Measurements from ENCODE around the gene TKFC. TPM values are rescaled to one million over a fixed set of nuclear protein-coding genes. Genes with fewer than 3 reads are reported as not detected.

The TKFC gene
- total and polyA plus RNA-seq, 9 of the 15 experiments (the other 6 are each of a cell fraction or from before 2014, with no cell fraction given): 2.0 to 61.7 (median 28.5) TPM

DNA sequence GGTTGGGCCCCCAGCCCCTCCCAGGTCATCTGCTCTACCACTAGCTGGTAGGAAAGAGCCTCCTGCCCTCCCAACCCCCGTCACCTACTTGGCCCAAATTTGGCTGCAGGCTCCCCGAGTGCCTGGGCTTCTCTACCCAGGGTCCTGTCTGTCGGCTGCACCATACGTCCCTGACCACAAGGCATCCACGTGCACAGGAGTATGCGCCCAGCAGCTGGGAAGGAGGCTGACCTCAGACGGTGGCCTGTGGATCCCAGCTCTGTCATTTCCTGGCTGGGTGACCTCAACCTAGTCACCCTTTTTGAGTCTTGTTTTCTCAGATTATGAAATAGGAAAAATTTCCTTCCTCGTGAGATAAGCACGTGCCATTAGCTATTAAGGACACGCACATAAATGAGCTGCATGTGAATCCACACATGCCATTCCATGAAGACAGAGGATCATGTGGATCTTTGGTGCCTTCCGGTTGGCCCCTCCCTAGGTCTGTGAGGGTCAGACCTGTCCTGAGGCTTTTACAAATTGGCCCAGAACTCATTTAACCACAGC is 15.0 kb downstream of the TKFC start (continued):
- TF ChIP-seq L3MBTL2 (IDR thresholded peaks at IDR 0.05) (peak; percentile 63), TEAD1 (CRISPR knock-in tag; IDR thresholded peaks at IDR 0.05) (no peak)
- TF ChIP-seq, protein P1, sequence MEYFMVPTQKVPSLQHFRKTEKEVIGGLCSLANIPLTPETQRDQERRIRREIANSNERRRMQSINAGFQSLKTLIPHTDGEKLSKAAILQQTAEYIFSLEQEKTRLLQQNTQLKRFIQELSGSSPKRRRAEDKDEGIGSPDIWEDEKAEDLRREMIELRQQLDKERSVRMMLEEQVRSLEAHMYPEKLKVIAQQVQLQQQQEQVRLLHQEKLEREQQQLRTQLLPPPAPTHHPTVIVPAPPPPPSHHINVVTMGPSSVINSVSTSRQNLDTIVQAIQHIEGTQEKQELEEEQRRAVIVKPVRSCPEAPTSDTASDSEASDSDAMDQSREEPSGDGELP (CRISPR knock-in tag; IDR thresholded peaks at IDR 0.05; ENCODE audit: borderline replicate concordance): peak; percentile 89; the same call in 1 of the 2 replicates

DNA sequence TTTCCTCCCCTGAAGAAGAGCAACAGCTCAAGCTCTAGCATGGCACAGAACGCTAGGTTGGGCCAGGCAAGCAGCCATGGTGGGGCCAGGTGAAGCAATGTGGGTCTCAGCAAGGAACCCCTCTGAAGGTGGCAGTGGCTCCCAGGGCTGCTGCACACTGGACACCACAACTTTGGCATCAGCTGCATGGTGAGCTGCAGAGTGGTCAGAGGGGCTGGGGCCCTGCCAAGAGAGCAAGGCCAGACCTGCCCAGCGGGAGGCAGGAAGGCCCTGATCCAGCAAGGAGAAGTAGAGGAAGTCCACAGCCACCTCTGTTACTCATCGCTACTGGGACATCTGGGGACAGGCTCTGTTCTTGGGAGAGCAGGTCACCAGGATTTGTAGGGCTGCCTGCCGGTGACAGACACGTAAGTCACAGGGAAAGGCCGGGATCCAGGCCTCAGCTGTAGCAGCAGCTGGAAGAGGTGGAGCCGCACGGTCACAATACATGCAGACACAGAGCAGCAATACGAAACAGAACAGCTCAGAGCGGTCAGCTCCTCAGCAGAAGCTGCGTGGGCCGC is 16.2 kb downstream of the TKFC start:
- Histone ChIP-seq H3K9me3 (replicated peaks; ENCODE audit: control insufficient read depth, insufficient read depth, low read depth, low read length) (no peaks in the 10 kb centered on the region), H3K79me2 (ENCODE audit: control insufficient read depth, insufficient read depth, low read length) (no peaks in the 10 kb centered on the region), H3K36me3 (ENCODE audit: control insufficient read depth, insufficient read depth, low read length) (peaks cover 82% of the 10 kb centered on the region; the same call in 2 of the 3 replicates), H3K4me1 (replicated peaks in 1 of 2; ENCODE audit: control insufficient read depth in 2 of 2, insufficient read depth in 2 of 2, low read length in 2 of 2) (peaks cover 27 to 46% of the 10 kb centered on the region in 2 experiments), H2AFZ (ENCODE audit: low read depth, low read length) (no peak overlapping the region), H3K4me3 (no peak overlapping the region), H3K4me2 (ENCODE audit: insufficient read depth, low read length) (no peak overlapping the region), H3K27me3 (ENCODE audit: control insufficient read depth in 2 of 2, insufficient read depth in 2 of 2, low read length in 2 of 2) (no peaks in the 10 kb centered on the region), H3K9ac (ENCODE audit: insufficient read depth in 1 of 2, low read depth in 2 of 2, low read length in 2 of 2) (peak overlapping the region in 1 of 2 experiments; percentile 2; a peak in 2 of 4 replicates), H4K20me1 (replicated peaks; ENCODE audit: control insufficient read depth, insufficient read depth, low read length) (no peaks in the 10 kb centered on the region), H3K9me1 (ENCODE audit: control insufficient read depth, insufficient read depth, low read length) (peaks cover 3% of the 10 kb centered on the region), H3K27ac (ENCODE audit: extremely low read depth, low read depth, low read length) (no peak overlapping the region; the same call in 2 of the 3 replicates)
- intact Hi-C loops (cut with micrococcal nuclease): no loop called here
- ChIA-PET CTCF (ENCODE audit: low intra/inter-chr PET ratio) (interaction anchor here (0.6 kb wide), 1 partner anchor 114 kb away, joined by 5 read pairs; no protein-coding TSS in a partner anchor), POLR2A (interaction anchor here (0.6 to 3.9 kb wide), 10 partner anchors 8 to 567 kb away, joined by 3 to 36 read pairs (median 4); partner anchors contain the start of genes CYB561A3, DDB1, TKFC and TMEM138)
- DNase-seq (ENCODE audit: extremely low read depth in 1 of 4, low spot score in 3 of 4) (no peak), ATAC-seq (no peak), FAIRE-seq (no peak)
- 77% methylated on average over 12 of the region's 12 CpGs for whole genome bisulfite sequencing (ENCODE audit: insufficient coverage, low coverage, missing lambda C conversion rate)
- in situ Hi-C loops (cut with MboI): no loop called here
- no TSS peak for BruUV-seq (replicated peaks)
- TF ChIP-seq, protein P2, sequence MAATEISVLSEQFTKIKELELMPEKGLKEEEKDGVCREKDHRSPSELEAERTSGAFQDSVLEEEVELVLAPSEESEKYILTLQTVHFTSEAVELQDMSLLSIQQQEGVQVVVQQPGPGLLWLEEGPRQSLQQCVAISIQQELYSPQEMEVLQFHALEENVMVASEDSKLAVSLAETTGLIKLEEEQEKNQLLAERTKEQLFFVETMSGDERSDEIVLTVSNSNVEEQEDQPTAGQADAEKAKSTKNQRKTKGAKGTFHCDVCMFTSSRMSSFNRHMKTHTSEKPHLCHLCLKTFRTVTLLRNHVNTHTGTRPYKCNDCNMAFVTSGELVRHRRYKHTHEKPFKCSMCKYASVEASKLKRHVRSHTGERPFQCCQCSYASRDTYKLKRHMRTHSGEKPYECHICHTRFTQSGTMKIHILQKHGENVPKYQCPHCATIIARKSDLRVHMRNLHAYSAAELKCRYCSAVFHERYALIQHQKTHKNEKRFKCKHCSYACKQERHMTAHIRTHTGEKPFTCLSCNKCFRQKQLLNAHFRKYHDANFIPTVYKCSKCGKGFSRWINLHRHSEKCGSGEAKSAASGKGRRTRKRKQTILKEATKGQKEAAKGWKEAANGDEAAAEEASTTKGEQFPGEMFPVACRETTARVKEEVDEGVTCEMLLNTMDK (IDR thresholded peaks at IDR 0.05; ENCODE audit: borderline replicate concordance, insufficient read depth, low read depth, low read length, poor library complexity, severe bottlenecking): no peak
- TF ChIP-seq POLR2G (IDR thresholded peaks at IDR 0.05; ENCODE audit: low read depth, low read length): peak; percentile 4; the same call in 1 of the 2 replicates

Measured in K562 (cell line).